Adrenal gland (tissue), 5 donors: ENCODE data around the gene YIPF6.

Source experiments
- CTCF ChIP-seq, 6 experiments: fragments of 450-650 bp in 4 of 6; fragments of 200-600 bp in 2 of 6; sonication (generic) in 1 of 6; IDR thresholded peaks; 1 replicate in 5 of 6; 2 replicates in 1 of 6; pipeline versions ENCODE4 v1.5.1 to v1.8.0; 2016 to 2021; ENCODE audit warnings: antibody characterized with exemption in 6 of 6, mild to moderate bottlenecking in 2 of 6, moderate library complexity in 1 of 6
- POLR2A ChIP-seq, 2 donors: fragments of 450-650 bp; IDR thresholded peaks; one replicate each; pipeline ENCODE4 v1.6.1; 2017; ENCODE audit warnings: antibody characterized with exemption in 2 of 2, mild to moderate bottlenecking in 2 of 2, moderate library complexity in 1 of 2
- donor health status: DM: no; HTN: no; CAD: no.

- TF ChIP-seq CTCF (IDR thresholded peaks at IDR 0.05) = peak in 2 of 6 experiments; percentile 29
- no peak for TF ChIP-seq POLR2A (IDR thresholded peaks at IDR 0.05)
Measured at GRCh38 chrX:68490644-68491043, 8.2 kb upstream of the YIPF6 start.
